ENCODE data around the gene MAPK8IP2.

- TF ChIP-seq CTCF (IDR thresholded peaks at IDR 0.05) = no peak
- no peak for TF ChIP-seq POLR2A (IDR thresholded peaks at IDR 0.05)
These were observed 32.8 kb upstream of the MAPK8IP2 start for GRCh38 chr22:50567721-50568252.

All from adrenal gland (tissue), 5 donors.